ENCODE measurements around the gene POLA2.
A peak's percentile ranks its signal among the peaks of the same experiment; 100 is the strongest.
"Not testable (repeated sequence)": the region's sequence is repeated elsewhere in the genome, so short reads cannot be mapped to it uniquely, and the experiment has no call there.

POLA2 gene

DNA sequence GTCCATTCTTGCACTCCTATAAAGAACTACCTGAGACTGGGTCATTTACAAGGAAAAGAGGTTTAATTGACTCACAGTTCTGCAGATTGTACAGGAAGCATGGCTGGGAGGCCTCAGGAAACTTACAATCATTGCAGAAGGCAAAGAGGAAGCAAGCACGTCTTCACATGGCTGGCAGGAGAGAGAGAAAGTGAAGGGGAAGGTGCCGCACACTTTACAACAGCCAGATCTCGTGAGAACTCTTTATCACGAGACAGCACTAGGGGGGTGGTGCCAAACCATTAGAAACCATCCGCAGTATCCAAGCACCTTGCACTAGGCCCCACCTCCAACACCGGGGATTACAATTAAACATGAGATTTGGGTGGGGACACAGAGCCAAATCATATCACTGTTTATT, 19.4 kb upstream of the POLA2 start:
- DNase-seq (ENCODE audit: low read depth): no peak

DNA sequence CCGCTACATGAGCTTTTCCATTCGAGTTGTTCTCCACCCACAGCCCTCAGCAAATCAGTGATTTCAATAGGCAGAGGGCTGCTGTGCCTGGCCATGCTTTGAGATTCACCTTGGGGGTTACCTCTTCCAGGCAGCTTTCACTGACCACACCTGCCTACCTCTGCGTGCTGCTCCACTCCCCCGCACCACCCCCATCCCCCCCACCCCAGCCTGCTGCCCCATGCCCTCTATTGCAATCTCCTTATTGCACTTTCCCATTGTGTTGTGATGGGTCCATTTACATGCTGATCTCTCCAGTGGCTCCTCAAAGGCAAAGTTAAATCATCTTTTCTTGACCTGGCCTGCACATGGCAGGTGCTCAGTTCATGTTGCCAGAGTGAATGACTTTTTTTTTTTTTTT, 18.0 kb upstream of the POLA2 start:
- no peak for DNase-seq (ENCODE audit: low read depth)

DNA sequence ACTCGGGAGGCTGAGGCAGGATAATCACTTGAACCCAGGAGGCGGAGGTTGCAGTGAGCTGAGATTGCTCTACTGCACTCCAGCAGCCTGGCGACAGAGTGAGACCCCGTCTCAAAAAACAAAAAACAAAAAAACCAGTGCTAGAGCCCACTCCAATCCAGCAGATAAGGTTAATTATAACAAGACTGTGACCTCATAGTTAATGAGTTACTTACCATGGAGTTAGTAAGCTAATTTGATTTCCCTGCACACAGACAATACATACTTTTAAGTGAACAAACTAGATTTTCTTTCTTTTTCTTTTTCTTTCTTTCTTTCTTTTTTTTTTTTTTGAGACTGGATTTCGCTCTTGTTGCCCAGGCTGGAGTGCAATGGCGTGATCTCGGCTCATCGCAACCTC, 16.7 kb upstream of the POLA2 start:
- not testable (repeated sequence) for DNase-seq (ENCODE audit: low read depth)

GRCh38 chr11:65246506-65246905, 15.3 kb upstream of the POLA2 start:
- DNase-seq (ENCODE audit: low read depth): no peak

DNA sequence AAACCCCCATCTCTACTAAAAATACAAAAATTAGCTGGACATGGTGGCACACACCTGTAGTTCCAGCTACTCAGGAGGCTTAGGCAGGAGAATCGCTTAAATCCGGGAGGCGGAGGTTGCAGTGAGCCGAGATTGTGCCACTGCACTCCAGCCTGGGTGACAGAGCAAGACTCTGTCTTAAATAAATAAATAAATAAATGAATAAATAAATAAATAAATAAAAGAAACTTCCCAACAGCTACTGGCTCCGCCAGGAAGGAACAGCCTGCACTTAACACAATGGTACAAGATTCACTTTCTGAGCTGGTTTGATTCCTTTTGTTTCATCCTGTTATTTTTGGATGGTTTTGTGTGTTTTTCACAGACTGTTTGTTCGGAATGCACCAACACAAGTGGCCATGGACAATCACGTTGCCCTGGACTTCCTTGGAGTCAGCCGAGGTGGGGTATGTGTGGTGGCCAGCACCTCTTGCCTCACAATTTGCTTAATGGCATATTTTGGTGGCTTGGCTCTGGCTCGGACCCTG, 13.5 kb upstream of the POLA2 start:
- DNase-seq (ENCODE audit: low read depth): not testable (repeated sequence)

- no peak for DNase-seq (ENCODE audit: low read depth)
Observed at GRCh38 chr11:65251476-65251875, 10.3 kb upstream of the POLA2 start.

DNA sequence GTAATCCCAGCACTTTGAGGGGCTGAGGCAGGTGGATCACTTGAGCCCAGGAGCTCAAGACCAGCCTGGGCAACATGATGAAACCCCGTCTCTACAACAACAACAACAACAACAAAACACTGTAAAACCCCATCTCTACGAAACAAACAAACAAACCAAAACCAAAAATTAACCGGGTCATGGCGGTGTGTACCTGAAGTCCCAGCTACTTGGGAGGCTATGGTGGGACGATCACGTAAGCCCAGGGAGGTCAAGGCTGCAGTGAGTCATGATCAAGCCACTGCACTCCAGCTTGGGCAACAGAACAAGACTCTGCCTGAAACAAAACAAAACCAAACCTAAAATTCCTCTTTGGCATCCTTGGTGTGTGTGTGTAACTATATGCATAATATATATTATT, 7.0 kb upstream of the POLA2 start:
- DNase-seq (ENCODE audit: low read depth): no peak

DNA sequence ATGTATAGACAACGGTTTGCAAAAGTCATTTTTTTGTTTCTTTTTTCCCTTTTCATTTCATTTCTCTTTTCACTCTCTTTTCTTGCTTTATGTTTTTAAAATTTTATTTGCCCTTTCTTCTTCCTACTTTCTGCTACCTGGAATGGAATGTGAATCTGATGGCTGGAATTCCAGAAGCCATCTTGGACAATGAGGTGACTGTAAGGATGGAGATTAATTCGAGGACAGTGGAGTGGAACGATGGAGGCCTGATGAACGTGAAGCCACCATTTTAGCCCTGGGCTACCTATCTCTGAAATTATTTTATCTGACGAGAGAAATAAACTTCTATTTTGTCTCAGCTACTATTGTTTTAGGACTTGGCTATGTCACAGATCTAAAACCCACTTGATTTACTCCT, 2.8 kb upstream of the POLA2 start:
- no peak for DNase-seq (ENCODE audit: low read depth)

- no peak for DNase-seq (ENCODE audit: low read depth)
Observed at GRCh38 chr11:65260302-65260701, 1.5 kb upstream of the POLA2 start.

- no peak for DNase-seq (ENCODE audit: low read depth)
Observed at GRCh38 chr11:65260756-65261590, 789 bp upstream of the POLA2 start.

DNA sequence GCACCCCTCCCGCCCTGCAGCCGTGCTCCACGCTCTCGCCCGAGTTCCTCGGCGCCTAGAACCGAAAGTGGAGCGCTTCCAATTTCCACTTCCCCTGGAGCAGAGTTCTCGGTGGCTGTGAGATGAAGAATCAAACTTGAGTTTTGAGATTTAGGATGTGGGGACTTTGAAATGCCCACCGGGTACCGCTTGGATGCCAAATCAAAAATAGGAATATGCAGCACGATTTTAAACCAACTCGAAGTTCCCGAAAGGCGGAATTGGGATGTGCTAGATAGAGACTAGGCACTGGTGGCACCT, 569 bp downstream of the POLA2 start:
- DNase-seq (ENCODE audit: low read depth): no peak

DNA sequence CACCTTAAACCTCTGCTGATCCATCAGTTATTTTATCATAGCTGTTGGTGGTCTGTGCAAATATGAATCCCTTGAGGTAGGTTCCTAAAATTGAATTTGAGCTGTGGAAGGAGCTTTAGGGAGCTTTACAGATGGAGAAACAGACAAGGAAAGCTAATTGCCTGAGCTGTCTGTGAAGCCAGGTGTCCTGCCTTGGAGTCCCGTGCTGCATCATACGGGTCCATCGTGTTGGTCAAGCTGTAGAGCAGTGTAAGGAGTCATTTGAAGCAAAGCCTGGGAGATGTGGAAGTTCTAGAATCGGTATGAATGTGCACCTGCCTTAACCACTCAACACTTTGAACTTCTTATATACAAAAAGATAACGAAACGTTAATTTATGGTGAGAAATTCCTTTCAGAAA, 1.0 kb downstream of the POLA2 start:
- DNase-seq (ENCODE audit: low read depth): no peak

DNA sequence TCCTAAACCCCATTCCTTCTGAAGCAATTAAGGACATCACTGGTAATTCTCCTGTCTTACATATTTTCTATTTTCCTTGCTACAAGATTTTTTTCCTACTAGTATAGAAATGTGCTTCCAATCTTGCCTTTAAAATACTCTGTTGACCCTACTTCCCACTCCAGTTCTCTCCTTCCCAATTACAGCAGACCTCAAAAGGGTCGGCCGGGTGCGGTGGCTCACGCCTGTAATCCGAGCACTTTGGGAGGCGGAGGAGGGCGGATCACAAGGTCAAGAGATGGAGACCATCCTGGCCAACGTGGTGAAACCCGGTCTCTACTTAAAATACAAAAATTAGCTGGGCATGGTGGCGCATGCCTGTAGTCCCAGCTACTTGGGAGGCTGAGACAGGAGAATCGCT, 3.0 kb downstream of the POLA2 start:
- not testable (repeated sequence) for DNase-seq (ENCODE audit: low read depth)

DNA sequence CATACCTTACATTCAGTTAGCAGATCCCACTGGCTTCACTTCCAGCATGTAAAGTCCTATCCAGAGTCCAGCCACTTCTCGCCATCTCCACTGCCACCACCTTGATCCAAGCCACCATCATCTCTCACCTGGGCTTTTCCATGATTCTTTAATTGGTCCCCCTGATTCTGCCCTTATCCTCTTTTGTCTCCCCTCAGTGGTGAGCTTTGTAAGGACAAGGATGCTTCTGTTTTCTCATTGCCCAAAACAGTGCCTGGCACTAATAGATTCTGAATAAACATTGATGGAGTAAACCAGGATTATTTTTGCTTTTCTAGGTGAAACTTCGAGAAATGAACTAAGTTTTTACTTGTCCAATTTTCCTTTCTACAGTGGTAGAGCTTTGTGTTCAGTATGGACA, 4.4 kb downstream of the POLA2 start:
- no peak for DNase-seq (ENCODE audit: low read depth)

DNA sequence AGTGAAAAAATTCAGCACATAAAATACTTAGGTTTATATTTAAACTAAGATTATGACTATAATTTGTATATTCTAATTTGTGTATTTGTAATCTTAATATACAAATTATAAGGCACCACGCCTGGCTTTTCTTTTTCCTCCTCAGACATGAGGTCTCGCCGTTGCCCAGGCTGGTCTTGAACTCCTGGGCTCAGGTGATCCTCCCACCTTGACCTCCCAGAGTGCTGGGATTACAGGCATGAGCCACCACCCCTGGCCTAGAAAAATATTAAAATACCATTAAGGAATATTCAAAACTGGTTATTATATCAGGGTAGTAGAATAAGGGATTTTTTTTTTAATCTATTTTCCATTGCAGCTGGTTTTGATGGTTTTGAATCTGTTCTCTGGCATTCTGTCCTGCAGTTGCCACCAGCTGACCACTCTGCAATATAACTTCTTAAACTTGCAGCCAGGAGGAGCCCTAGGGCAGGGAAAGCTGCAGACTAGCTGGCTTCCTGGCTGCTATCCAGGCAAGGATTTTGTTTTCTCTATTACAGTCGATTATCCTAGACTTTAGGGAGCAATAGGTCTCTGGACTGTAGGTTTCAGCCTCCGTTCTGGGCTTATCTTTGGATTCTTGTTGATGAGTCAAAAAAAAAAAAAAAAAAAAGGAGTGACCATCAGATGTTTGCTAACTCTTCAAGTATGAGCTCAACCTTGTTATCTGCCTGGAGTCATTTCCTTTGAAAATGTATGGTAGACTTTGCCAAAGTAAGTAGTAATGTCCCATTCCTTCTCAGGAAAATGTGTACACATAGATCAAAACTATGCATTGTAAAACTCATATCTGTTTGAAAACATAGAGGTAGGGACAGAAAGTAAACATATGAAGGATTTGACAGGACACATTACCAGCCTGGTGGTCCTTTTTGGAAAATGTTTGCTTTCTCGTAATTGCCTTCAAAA, 13.2 kb downstream of the POLA2 start:
- no peak for DNase-seq (ENCODE audit: low read depth)

DNA sequence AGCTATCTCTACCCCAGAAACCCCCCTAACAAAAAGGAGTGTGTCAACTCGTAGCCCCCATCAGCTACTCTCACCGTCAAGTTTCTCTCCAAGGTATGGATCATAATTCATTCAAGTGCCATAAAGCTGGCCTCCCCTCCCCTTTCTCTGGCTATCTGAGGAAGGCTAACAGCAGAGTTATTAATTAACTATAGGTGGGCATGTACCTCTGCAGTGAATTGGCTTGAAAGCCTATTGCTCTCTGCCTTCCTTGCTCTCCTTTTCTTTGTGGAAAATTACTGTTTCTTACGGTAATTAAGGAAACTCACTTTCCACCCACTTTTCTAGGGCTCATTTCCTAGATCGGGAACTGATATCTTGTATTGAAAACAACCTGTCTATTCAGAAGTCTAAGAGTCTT, 14.1 kb downstream of the POLA2 start:
- DNase-seq (ENCODE audit: low read depth): no peak

GRCh38 chr11:65277631-65278277, 16.0 kb downstream of the POLA2 start:
- no peak for DNase-seq (ENCODE audit: low read depth)

DNA sequence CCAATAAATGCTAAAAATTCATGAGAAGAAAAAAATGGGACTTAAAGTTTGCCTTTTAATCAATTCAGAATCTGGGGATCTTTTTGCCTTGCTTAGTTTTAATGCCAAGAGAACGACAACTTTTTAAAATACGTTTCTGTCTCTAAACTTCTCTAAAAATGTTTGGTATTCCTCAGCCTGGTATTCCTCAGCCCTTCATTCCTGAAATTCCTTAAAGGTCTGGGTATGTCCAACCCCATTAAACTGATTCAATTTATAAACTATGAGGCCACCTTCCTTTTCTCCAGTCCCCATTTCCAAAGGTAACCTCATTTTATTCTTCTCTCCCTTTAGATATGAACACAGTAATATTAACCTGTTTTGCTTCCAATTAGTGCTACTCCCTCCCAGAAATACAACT, 16.6 kb downstream of the POLA2 start:
- DNase-seq (ENCODE audit: low read depth): no peak

DNA sequence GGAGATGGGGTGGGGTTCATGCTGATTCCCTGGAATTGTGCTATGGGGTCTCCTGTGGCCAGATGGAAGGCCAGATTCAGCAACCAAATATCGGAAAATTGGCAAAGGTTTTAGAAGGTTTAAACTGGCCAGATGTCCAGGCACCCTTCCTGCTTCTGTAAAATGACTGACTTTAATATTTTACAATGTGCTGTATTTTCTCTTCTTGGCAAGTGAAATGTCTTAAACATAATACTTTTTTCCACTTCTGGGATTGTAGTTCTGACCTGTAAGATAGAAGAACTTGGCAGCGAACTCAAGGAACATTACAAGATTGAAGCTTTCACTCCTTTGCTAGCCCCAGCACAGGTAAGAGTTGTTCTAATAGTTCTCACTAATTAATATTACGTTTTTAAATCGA, 17.5 kb downstream of the POLA2 start:
- no peak for DNase-seq (ENCODE audit: low read depth)

DNA sequence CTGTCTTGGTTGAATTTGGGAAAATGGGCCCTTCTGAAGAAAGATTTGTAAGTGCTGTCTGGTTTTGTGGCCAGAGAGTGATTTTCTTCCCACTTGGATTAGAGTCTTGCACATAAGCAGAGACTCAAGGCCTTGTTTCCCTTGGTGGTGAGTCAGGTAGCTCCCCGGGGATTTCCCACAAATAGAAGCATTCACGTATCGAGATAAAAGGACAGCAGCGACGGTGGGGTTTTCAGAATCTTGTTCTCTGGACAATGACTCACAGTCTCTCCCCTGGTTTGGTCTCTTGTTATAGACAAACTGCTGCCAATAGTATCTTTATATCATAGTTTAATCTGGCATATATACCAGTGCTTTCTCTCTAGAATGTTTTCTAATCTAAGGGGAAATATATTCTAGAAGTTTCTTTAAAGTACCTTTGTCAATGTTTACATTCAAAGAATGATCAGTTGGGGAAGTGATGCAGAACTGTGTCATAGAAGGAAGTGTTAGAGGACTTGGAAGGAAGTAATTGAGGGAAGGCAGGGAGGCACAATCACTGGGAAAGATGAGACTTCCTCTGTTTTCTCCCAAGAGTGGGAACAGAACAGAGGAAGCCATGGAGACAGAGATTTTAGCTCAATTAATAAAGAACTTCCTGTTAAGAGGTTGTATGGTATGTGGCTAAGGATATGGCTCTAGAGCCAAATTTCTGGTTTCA, 18.1 kb downstream of the POLA2 start:
- DNase-seq (ENCODE audit: low read depth): peak; percentile 57

DNA sequence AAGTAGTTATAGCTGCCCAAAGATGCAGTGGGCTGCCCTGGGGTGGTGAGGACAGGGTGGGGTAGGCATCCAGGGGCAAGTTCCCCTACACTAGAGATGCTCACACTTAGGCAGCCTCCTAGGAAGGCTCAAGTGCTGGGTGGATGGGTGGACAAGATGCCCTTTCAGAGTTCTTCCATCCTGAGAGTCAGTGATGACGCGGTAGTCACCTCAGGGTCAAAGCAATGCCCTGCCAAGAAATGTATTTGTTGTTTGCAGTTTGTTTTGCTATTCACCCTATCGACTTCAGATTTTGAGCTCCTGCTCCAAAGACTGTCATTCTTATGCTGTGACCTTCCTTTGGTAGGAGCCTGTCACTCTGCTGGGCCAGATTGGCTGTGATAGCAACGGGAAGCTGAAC, 18.9 kb downstream of the POLA2 start:
- no peak for DNase-seq (ENCODE audit: low read depth)

DNA sequence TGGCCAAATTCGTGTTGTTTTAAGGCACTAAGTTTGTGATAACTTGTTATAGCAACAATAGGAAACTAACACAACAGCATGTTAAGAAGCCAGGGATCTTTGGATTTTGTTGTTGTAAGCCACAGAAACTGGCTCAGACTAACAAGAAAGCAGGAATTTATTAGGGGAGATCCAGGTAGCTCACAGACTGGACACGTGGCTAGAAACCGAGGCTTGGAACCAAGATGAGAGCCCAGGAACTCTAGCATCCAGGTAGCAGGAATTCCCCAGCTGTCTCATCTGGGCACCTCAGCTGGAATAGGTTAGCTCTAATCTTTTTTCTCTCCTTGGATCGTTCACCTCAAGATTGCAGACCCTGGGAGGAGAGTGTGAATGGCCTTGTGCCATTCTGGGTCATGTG, 24.9 kb downstream of the POLA2 start:
- DNase-seq (ENCODE audit: low read depth): no peak
